HEK293 (cell line): ENCODE measurements around the gene CNOT2.

Source experiments
- GLI4 ChIP-seq: fragments of 450-650 bp; formaldehyde crosslinking; IDR thresholded peaks from 2 replicates; pipeline ENCODE4 v1.5.1; 2016; ENCODE audit warnings: missing biosample characterization, missing genetic modification characterization
- KLF9 ChIP-seq: fragments of 450-650 bp; formaldehyde crosslinking; IDR thresholded peaks from 2 replicates; pipeline ENCODE4 v1.5.1; 2016; ENCODE audit warnings: missing biosample characterization, missing genetic modification characterization, low read depth
- SALL2 ChIP-seq: fragments of 450-650 bp; formaldehyde crosslinking; IDR thresholded peaks from 2 replicates; pipeline ENCODE4 v1.5.0; 2017; ENCODE audit warnings: missing biosample characterization, mild to moderate bottlenecking, missing genetic modification characterization, borderline replicate concordance
- SETDB1 ChIP-seq: IDR thresholded peaks from one replicate; pipeline ENCODE4 v1.6.1; 2017; ENCODE audit warnings: mild to moderate bottlenecking, low read length, moderate library complexity, mixed read lengths; ENCODE audit not compliant: insufficient read length
- SP2 ChIP-seq: fragments of 450-650 bp; formaldehyde crosslinking; IDR thresholded peaks from 2 replicates; pipeline ENCODE4 v1.5.1; 2016; ENCODE audit warnings: missing biosample characterization, missing genetic modification characterization
- ZBTB48 ChIP-seq: fragments of 450-650 bp; formaldehyde crosslinking; IDR thresholded peaks from 2 replicates; pipeline ENCODE4 v1.5.1; 2016; ENCODE audit warnings: missing biosample characterization, missing genetic modification characterization
- ZBTB8A ChIP-seq: fragments of 450-650 bp; formaldehyde crosslinking; IDR thresholded peaks from 2 replicates; pipeline ENCODE4 v1.5.1; 2016; ENCODE audit warnings: missing biosample characterization, missing genetic modification characterization
- ZIC2 ChIP-seq: fragments of 450-650 bp; formaldehyde crosslinking; IDR thresholded peaks from 2 replicates; pipeline ENCODE4 v1.5.1; 2016; ENCODE audit warnings: missing biosample characterization, missing genetic modification characterization
- ZNF132 ChIP-seq: fragments of 450-650 bp; formaldehyde crosslinking; IDR thresholded peaks from 2 replicates; pipeline ENCODE4 v1.5.1; 2017; ENCODE audit warnings: missing biosample characterization, missing genetic modification characterization, borderline replicate concordance
- ZNF155 ChIP-seq: fragments of 450-650 bp; formaldehyde crosslinking; IDR thresholded peaks from 2 replicates; pipeline ENCODE4 v1.5.1; 2016; ENCODE audit warnings: missing biosample characterization, missing genetic modification characterization
- ZNF157 ChIP-seq: fragments of 450-650 bp; formaldehyde crosslinking; IDR thresholded peaks from 2 replicates; pipeline ENCODE4 v1.5.1; 2016; ENCODE audit warnings: missing biosample characterization, missing genetic modification characterization
- ZNF2 ChIP-seq: fragments of 450-650 bp; formaldehyde crosslinking; IDR thresholded peaks from 2 replicates; pipeline ENCODE4 v1.5.1; 2016; ENCODE audit warnings: missing biosample characterization, missing genetic modification characterization
- ZNF292 ChIP-seq: fragments of 450-650 bp; formaldehyde crosslinking; IDR thresholded peaks from 2 replicates; pipeline ENCODE4 v1.5.1; 2016; ENCODE audit warnings: low read depth, missing biosample characterization, missing genetic modification characterization, borderline replicate concordance
- ZNF311 ChIP-seq: fragments of 450-650 bp; formaldehyde crosslinking; IDR thresholded peaks from 2 replicates; pipeline ENCODE4 v1.5.1; 2017; ENCODE audit warnings: missing biosample characterization, missing genetic modification characterization, borderline replicate concordance
- ZNF354C ChIP-seq: fragments of 450-650 bp; formaldehyde crosslinking; IDR thresholded peaks from 2 replicates; pipeline ENCODE4 v1.5.1; 2016; ENCODE audit warnings: missing biosample characterization, missing genetic modification characterization, low read depth, borderline replicate concordance
- ZNF37A ChIP-seq: fragments of 450-650 bp; IDR thresholded peaks from 2 replicates; pipeline ENCODE4 v1.5.1; 2018; ENCODE audit warnings: missing biosample characterization, missing genetic modification characterization
- ZNF394 ChIP-seq: fragments of 450-650 bp; formaldehyde crosslinking; IDR thresholded peaks from 2 replicates; pipeline ENCODE4 v1.5.1; 2016; ENCODE audit warnings: missing biosample characterization, missing genetic modification characterization, mild to moderate bottlenecking, moderate library complexity, borderline replicate concordance
- ZNF433 ChIP-seq: fragments of 450-650 bp; formaldehyde crosslinking; IDR thresholded peaks from 2 replicates; pipeline ENCODE4 v1.5.1; 2016; ENCODE audit warnings: missing biosample characterization, missing genetic modification characterization, low read depth
- ZNF48 ChIP-seq: fragments of 450-650 bp; formaldehyde crosslinking; IDR thresholded peaks from 2 replicates; pipeline ENCODE4 v1.5.1; 2016; ENCODE audit warnings: missing biosample characterization, missing genetic modification characterization
- ZNF561 ChIP-seq: fragments of 450-650 bp; IDR thresholded peaks from 2 replicates; pipeline ENCODE4 v1.5.1; 2018; ENCODE audit warnings: missing biosample characterization, missing genetic modification characterization, borderline replicate concordance
- ZNF830 ChIP-seq: fragments of 450-650 bp; IDR thresholded peaks from 2 replicates; pipeline ENCODE4 v1.5.0; 2018; ENCODE audit warnings: missing biosample characterization, missing genetic modification characterization, low read depth, mild to moderate bottlenecking, moderate library complexity
- ZSCAN23 ChIP-seq: fragments of 450-650 bp; formaldehyde crosslinking; IDR thresholded peaks from 2 replicates; pipeline ENCODE4 v1.5.1; 2016; ENCODE audit warnings: missing biosample characterization, missing genetic modification characterization
- TF ChIP-seq, protein P1 (sequence below): fragments of 450-650 bp; formaldehyde crosslinking; IDR thresholded peaks from 2 replicates; pipeline ENCODE4 v1.5.1; 2017; ENCODE audit warnings: missing biosample characterization, missing genetic modification characterization
- TF ChIP-seq, protein P2 (sequence below): fragments of 450-650 bp; formaldehyde crosslinking; IDR thresholded peaks from 2 replicates; pipeline ENCODE4 v1.5.1; 2017; ENCODE audit warnings: missing biosample characterization, missing genetic modification characterization
- TF ChIP-seq, protein P3 (sequence below): fragments of 450-650 bp; formaldehyde crosslinking; IDR thresholded peaks from 2 replicates; pipeline ENCODE4 v1.5.1; 2016; ENCODE audit warnings: missing biosample characterization, missing genetic modification characterization
- TF ChIP-seq, protein P4 (sequence below): fragments of 450-650 bp; formaldehyde crosslinking; IDR thresholded peaks from 2 replicates; pipeline ENCODE4 v1.5.1; 2016; ENCODE audit warnings: missing biosample characterization, missing genetic modification characterization
- TF ChIP-seq, protein P5 (sequence below): fragments of 450-650 bp; formaldehyde crosslinking; IDR thresholded peaks from 2 replicates; pipeline ENCODE4 v1.5.1; 2016; ENCODE audit warnings: missing biosample characterization, missing genetic modification characterization

Gene CNOT2

DNA sequence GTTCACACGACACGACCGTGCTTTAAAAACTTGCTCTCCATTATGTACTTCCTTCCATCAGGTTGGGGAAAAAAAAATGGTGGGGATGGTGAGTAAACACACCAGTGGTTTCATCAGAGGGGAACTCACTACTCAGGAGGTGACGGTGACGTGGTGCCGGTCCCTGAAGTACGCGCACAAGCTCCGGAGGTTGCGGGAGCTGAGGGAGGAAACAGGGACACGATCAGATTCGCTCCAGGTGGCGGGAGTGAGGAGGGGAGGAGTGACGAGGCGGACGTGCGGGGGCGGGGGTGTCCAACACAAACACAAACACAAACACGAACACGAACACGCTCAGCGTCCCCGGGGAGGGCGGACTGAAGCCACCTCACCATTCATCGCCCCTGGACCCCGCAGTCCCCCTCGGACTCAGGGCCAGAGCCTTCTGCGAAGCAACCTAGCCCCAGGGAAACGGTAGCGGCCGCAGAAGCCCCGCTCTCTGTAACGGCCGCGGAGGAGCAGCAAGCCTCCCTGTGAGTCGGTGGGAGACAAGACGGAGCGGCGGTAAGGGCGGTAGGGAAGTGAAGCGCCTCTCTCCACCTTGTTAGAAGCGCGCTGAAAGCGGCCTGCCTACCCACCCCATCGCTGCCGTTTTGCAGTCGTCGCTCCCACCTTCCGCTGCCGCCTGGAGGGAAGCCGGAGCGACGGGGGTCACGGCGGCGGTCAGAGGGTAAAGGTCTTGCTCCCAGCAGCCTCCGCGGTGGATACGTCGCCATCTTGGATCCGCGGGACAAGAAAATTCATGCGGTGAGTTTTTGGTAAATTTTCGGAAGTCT lies at the start of gene CNOT2 (continued):
- no peak for TF ChIP-seq ZNF37A (tag by site-specific recombination)
- no peak for TF ChIP-seq ZNF155 (tag by site-specific recombination)
- TF ChIP-seq ZSCAN23 (tag by site-specific recombination) = 0 out of 2 replicates have a peak, but pooled peaks have one; percentile 20
- no peak for TF ChIP-seq SETDB1
- TF ChIP-seq ZNF292 (tag by site-specific recombination) = no peak
- peak; percentile 73 for TF ChIP-seq KLF9 (tag by site-specific recombination)
- no peak for TF ChIP-seq ZNF354C
- no peak for TF ChIP-seq ZNF433 (tag by site-specific recombination)
- peak; percentile 67; the same call in 1 of the 2 replicates for TF ChIP-seq GLI4 (tag by site-specific recombination)
- peak; percentile 91 for TF ChIP-seq ZBTB48
- peak; percentile 82; the same call in 1 of the 2 replicates for TF ChIP-seq ZNF561 (tag by site-specific recombination)
- TF ChIP-seq ZNF48 (tag by site-specific recombination) = no peak
- TF ChIP-seq ZBTB8A (tag by site-specific recombination) = peak; percentile 51; the same call in 1 of the 2 replicates
- TF ChIP-seq ZNF394 (tag by site-specific recombination) = peak; percentile 65; the same call in 1 of the 2 replicates
- TF ChIP-seq ZIC2 (tag by site-specific recombination) = peak; percentile 74
- TF ChIP-seq, protein P1, sequence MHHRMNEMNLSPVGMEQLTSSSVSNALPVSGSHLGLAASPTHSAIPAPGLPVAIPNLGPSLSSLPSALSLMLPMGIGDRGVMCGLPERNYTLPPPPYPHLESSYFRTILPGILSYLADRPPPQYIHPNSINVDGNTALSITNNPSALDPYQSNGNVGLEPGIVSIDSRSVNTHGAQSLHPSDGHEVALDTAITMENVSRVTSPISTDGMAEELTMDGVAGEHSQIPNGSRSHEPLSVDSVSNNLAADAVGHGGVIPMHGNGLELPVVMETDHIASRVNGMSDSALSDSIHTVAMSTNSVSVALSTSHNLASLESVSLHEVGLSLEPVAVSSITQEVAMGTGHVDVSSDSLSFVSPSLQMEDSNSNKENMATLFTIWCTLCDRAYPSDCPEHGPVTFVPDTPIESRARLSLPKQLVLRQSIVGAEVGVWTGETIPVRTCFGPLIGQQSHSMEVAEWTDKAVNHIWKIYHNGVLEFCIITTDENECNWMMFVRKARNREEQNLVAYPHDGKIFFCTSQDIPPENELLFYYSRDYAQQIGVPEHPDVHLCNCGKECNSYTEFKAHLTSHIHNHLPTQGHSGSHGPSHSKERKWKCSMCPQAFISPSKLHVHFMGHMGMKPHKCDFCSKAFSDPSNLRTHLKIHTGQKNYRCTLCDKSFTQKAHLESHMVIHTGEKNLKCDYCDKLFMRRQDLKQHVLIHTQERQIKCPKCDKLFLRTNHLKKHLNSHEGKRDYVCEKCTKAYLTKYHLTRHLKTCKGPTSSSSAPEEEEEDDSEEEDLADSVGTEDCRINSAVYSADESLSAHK (tag by site-specific recombination) = peak; percentile 30; the same call in 1 of the 2 replicates
- TF ChIP-seq ZNF157 (tag by site-specific recombination) = no peak
- TF ChIP-seq, protein P2, sequence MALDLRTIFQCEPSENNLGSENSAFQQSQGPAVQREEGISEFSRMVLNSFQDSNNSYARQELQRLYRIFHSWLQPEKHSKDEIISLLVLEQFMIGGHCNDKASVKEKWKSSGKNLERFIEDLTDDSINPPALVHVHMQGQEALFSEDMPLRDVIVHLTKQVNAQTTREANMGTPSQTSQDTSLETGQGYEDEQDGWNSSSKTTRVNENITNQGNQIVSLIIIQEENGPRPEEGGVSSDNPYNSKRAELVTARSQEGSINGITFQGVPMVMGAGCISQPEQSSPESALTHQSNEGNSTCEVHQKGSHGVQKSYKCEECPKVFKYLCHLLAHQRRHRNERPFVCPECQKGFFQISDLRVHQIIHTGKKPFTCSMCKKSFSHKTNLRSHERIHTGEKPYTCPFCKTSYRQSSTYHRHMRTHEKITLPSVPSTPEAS (tag by site-specific recombination) = 0 out of 2 replicates have a peak, but pooled peaks have one; percentile 18
- TF ChIP-seq ZNF132 (tag by site-specific recombination) = no peak
- TF ChIP-seq, protein P3, sequence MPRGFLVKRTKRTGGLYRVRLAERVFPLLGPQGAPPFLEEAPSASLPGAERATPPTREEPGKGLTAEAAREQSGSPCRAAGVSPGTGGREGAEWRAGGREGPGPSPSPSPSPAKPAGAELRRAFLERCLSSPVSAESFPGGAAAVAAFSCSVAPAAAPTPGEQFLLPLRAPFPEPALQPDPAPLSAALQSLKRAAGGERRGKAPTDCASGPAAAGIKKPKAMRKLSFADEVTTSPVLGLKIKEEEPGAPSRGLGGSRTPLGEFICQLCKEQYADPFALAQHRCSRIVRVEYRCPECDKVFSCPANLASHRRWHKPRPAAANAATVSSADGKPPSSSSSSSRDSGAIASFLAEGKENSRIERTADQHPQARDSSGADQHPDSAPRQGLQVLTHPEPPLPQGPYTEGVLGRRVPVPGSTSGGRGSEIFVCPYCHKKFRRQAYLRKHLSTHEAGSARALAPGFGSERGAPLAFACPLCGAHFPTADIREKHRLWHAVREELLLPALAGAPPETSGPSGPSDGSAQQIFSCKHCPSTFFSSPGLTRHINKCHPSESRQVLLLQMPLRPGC (tag by site-specific recombination) = 0 out of 2 replicates have a peak, but pooled peaks have one; percentile 17
- no peak for TF ChIP-seq ZNF311 (tag by site-specific recombination)
- no peak for TF ChIP-seq ZNF830 (tag by site-specific recombination)
- TF ChIP-seq, protein P4, sequence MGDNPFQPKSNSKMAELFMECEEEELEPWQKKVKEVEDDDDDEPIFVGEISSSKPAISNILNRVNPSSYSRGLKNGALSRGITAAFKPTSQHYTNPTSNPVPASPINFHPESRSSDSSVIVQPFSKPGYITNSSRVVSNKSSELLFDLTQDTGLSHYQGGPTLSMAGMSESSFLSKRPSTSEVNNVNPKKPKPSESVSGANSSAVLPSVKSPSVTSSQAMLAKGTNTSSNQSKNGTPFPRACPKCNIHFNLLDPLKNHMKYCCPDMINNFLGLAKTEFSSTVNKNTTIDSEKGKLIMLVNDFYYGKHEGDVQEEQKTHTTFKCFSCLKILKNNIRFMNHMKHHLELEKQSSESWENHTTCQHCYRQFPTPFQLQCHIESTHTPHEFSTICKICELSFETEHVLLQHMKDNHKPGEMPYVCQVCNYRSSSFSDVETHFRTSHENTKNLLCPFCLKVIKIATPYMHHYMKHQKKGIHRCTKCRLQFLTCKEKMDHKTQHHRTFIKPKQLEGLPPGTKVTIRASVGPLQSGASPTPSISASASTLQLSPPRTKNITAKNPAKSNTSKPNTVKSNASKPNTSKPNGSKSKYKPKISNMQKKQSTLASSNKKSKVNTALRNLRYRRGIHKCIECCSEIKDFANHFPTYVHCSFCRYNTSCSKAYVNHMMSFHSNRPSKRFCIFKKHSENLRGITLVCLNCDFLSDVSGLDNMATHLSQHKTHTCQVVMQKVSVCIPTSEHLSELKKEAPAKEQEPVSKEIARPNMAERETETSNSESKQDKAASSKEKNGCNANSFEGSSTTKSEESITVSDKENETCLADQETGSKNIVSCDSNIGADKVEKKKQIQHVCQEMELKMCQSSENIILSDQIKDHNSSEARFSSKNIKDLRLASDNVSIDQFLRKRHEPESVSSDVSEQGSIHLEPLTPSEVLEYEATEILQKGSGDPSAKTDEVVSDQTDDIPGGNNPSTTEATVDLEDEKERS (tag by site-specific recombination) = no peak; the same call in 1 of the 2 replicates
- TF ChIP-seq, protein P5, sequence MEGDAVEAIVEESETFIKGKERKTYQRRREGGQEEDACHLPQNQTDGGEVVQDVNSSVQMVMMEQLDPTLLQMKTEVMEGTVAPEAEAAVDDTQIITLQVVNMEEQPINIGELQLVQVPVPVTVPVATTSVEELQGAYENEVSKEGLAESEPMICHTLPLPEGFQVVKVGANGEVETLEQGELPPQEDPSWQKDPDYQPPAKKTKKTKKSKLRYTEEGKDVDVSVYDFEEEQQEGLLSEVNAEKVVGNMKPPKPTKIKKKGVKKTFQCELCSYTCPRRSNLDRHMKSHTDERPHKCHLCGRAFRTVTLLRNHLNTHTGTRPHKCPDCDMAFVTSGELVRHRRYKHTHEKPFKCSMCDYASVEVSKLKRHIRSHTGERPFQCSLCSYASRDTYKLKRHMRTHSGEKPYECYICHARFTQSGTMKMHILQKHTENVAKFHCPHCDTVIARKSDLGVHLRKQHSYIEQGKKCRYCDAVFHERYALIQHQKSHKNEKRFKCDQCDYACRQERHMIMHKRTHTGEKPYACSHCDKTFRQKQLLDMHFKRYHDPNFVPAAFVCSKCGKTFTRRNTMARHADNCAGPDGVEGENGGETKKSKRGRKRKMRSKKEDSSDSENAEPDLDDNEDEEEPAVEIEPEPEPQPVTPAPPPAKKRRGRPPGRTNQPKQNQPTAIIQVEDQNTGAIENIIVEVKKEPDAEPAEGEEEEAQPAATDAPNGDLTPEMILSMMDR (tag by site-specific recombination) = no peak
- peak; percentile 75; the same call in 1 of the 2 replicates for TF ChIP-seq ZNF2 (tag by site-specific recombination)
- TF ChIP-seq SALL2 (tag by site-specific recombination) = no peak
- peak; percentile 68 for TF ChIP-seq SP2
